ENCODE data around the gene TPSAB1.

The TPSAB1 gene

DNA sequence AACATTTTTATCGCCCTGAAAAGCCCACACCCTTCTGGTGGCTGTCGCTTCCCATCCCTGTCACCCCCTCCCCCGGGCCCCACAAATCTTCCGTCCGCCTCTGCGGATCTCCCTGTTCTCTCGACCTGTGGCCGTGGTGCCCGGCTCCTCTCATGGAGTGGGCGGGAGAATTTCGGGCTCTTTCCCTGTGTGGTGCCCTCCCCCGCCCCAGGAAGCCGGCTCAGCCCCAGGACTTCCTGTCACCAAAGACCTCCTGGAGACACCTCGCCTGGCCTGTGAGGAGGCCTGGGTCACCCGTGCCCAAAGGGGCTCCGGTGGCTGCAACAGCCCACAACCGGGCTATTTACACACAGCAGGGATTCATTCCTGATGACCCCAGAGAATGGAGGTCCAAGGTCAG, 42.8 kb downstream of the TPSAB1 start:
- no peak overlapping the region for H3K4me3 ChIP-seq (ENCODE audit: low read depth, low read length)
- no peak overlapping the region for H3K27ac ChIP-seq (ENCODE audit: low read depth, low read length)
- peaks cover 9% of the 10 kb centered on the region for H3K27me3 ChIP-seq (ENCODE audit: control insufficient read depth, insufficient read depth, low read length)
- H3K9ac ChIP-seq (ENCODE audit: low read depth, low read length): no peak overlapping the region
- H3K36me3 ChIP-seq (ENCODE audit: control insufficient read depth, insufficient read depth, low read length): no peaks in the 10 kb centered on the region
- H3K9me3 ChIP-seq (ENCODE audit: control insufficient read depth, insufficient read depth, low read length): no peaks in the 10 kb centered on the region
- peaks cover 13% of the 10 kb centered on the region; the same call in 1 of the 2 replicates for H3K4me1 ChIP-seq (ENCODE audit: control insufficient read depth, insufficient read depth, low read length)

DNA sequence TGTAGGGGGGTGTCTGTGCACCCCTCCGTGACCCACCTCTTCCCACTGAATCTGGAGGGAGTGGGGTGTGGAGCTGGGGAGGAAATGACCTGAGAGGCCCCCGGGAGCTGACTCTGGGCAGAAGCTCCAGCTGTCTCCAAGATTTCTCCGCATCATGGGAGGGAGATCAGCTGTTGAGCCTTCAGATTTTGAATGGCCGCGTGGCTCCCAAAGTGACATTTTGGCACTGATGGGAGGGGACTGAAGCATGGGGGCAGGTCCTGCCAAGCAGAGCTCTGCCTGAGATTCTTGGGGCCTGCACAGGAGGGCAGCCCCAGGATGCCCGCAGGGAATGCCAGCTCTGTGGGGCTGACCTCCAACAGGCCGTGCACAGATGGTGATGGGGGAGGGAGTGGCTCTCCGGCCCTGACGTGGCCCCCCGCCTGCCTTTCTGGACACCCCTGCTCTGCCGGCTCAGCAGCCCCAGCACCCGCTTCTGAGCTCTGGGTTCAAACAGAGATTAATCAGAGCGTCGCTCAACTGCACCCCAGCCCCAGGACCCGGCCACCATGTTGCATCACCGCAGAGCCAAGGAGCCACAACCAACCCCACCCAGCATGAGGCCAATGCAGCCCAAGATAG, 43.6 kb downstream of the TPSAB1 start:
- peaks cover 6% of the 10 kb centered on the region; the same call in 1 of the 2 replicates for H3K4me1 ChIP-seq (ENCODE audit: control insufficient read depth, insufficient read depth, low read length)
- no peak overlapping the region for H3K9ac ChIP-seq (ENCODE audit: low read depth, low read length)
- no peaks in the 10 kb centered on the region for H3K9me3 ChIP-seq (ENCODE audit: control insufficient read depth, insufficient read depth, low read length)
- H3K36me3 ChIP-seq (ENCODE audit: control insufficient read depth, insufficient read depth, low read length): no peaks in the 10 kb centered on the region
- H3K4me3 ChIP-seq (ENCODE audit: low read depth, low read length): no peak overlapping the region
- H3K27me3 ChIP-seq (ENCODE audit: control insufficient read depth, insufficient read depth, low read length): peaks cover 16% of the 10 kb centered on the region
- no peak overlapping the region for H3K27ac ChIP-seq (ENCODE audit: low read depth, low read length)

DNA sequence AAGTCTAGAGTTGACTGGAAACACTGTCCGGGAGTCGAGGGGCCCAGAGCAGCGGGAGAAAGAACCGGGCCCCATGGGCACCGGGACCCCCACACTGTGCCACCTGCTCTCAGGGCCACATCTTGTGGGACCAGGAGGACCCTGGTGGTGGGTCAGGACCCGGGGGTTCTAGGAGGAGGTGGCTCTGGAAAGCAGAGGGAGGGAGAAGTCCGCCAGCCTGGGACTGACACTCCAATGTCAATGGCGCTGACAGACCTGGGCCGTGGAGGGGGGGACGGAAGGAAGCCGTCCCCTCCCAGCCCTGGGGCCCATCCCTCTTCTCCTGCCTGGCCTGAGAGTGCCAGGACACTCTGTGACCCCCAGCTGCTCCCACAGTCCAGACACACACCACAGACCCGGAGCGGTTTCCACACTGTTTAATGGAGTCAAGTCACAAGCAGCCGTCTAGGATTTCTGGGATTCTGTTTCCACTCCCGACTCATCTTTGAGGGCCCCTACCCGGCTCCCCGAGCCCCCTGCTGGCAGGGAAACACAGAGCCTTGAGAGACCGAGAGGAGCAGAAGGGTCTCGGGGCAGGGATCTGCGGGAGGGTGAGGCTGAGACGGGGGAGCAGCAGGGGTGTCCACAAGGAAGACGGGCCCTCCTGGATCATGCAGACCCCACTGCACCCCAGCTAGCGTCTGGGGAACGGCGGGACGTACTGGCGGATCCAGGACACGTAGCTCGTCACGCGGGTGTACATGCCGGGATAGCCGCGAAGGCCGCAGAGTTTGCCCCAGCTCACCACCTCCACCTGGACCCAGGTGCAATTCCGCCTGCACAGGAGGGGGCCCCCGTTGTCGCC, 45.4 kb downstream of the TPSAB1 start:
- H3K4me3 ChIP-seq (ENCODE audit: low read depth, low read length): no peak overlapping the region
- no peaks in the 10 kb centered on the region for H3K36me3 ChIP-seq (ENCODE audit: control insufficient read depth, insufficient read depth, low read length)
- H3K27me3 ChIP-seq (ENCODE audit: control insufficient read depth, insufficient read depth, low read length): peaks cover 32% of the 10 kb centered on the region
- peaks cover 15% of the 10 kb centered on the region; the same call in 1 of the 2 replicates for H3K4me1 ChIP-seq (ENCODE audit: control insufficient read depth, insufficient read depth, low read length)
- H3K27ac ChIP-seq (ENCODE audit: low read depth, low read length): no peak overlapping the region
- H3K9ac ChIP-seq (ENCODE audit: low read depth, low read length): no peak overlapping the region
- no peaks in the 10 kb centered on the region for H3K9me3 ChIP-seq (ENCODE audit: control insufficient read depth, insufficient read depth, low read length)

DNA sequence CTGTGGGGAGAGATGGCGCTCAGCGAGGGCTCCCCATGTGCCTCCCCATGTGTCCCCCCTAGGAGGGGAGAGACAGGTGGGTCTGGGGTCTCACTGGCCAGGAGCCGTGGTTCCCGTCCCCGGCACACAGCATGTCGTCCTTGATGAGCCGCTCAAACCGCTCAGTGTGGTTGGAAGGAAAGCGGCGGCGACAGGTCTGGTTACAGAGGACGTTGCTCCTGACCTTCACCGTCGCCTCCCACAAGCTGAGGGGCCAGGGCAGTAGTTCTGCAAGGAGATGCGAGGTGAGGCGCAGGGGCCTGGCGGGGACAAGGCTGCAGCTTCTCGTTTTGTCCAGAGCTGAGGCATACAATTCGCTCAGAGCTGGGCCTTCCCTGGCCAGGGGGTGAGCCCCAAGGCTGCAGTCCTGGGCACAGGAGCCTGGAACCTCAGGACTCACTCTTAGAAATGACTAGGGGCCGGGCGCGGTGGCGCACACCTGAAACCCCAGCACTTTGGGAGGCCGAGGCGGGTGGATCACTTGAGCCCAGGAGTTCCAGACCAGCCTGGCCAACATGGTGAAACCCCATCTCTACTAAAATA, 46.1 kb downstream of the TPSAB1 start:
- peaks cover 39% of the 10 kb centered on the region for H3K27me3 ChIP-seq (ENCODE audit: control insufficient read depth, insufficient read depth, low read length)
- no peaks in the 10 kb centered on the region for H3K9me3 ChIP-seq (ENCODE audit: control insufficient read depth, insufficient read depth, low read length)
- H3K4me1 ChIP-seq (ENCODE audit: control insufficient read depth, insufficient read depth, low read length): peaks cover 15% of the 10 kb centered on the region; the same call in 1 of the 2 replicates
- H3K27ac ChIP-seq (ENCODE audit: low read depth, low read length): no peak overlapping the region
- H3K9ac ChIP-seq (ENCODE audit: low read depth, low read length): no peak overlapping the region
- no peak overlapping the region for H3K4me3 ChIP-seq (ENCODE audit: low read depth, low read length)
- no peaks in the 10 kb centered on the region for H3K36me3 ChIP-seq (ENCODE audit: control insufficient read depth, insufficient read depth, low read length)

DNA sequence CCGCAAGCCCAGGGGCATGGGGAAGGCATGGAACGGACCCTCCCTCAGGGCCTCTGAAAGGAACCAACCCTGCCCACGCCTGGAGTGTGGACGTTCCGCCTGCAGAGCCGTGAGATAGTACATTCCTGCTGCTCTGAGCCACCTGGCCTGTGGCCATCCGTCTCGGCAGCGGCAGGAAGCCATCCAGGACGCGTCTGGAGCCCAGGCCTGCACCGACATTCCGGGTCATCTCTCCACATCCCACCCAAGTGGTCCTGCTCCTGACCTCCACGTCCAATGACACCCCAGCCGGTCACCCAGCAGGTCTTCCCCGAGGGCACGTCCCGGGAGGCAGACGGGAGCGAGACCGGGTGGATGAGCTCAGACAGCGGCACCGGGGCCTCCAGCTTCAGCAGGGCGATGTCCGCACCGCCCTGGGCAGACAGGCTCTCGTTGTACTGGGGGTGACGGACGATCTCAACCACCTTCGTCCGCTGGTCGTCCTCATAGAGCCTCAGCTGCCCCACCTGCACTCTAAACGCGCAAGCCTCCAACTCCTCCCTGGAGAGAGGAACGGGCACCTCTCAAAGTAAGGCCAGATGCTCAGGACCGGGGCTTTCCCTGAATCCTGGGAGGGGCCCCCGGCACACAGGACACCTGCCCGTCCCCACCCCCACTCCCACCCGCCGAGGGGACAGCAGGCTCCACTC, 47.6 kb downstream of the TPSAB1 start:
- Histone ChIP-seq H3K4me3 (ENCODE audit: low read depth, low read length) (no peak overlapping the region), H3K9ac (ENCODE audit: low read depth, low read length) (no peak overlapping the region), H3K27me3 (ENCODE audit: control insufficient read depth, insufficient read depth, low read length) (peaks cover 46% of the 10 kb centered on the region), H3K36me3 (ENCODE audit: control insufficient read depth, insufficient read depth, low read length) (no peaks in the 10 kb centered on the region), H3K9me3 (ENCODE audit: control insufficient read depth, insufficient read depth, low read length) (no peaks in the 10 kb centered on the region), H3K4me1 (ENCODE audit: control insufficient read depth, insufficient read depth, low read length) (peaks cover 15% of the 10 kb centered on the region; the same call in 1 of the 2 replicates), H3K27ac (ENCODE audit: low read depth, low read length) (no peak overlapping the region)

DNA sequence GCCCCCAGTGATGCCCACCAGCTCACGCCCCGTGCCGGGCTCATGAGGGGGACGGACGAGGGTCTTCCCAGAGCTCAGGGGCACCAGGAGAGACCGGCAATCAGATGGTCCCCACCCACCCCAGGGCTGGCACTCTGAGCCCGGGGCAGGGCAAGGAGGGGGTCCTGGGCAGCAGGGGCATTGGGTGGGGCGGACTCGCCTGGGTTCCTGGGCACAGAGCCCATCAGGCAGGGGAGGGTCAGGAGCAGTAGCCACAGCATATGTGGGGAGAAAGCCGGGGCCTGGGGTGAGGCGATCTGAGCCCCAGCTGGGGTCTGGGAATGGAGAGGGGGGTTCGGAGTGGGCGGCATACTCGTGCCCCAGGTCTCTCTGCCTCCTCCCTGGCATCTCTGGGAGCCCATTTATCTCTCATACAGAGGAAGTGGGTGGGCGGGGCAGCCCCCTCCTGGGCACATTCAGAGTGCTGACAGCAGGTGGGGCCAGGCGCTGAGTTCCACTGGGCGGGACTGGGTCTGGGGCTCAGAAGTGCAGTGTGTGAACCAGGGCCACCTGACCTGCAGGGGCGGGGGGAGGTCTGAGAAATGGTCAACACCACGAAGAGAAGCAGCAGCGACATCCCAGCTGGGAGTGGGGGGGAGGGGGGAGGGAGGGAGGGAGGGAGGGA, 48.4 kb downstream of the TPSAB1 start:
- Histone ChIP-seq H3K4me1 (ENCODE audit: control insufficient read depth, insufficient read depth, low read length) (peaks cover 9% of the 10 kb centered on the region; the same call in 1 of the 2 replicates), H3K36me3 (ENCODE audit: control insufficient read depth, insufficient read depth, low read length) (no peaks in the 10 kb centered on the region), H3K9ac (ENCODE audit: low read depth, low read length) (no peak overlapping the region), H3K9me3 (ENCODE audit: control insufficient read depth, insufficient read depth, low read length) (no peaks in the 10 kb centered on the region), H3K27me3 (ENCODE audit: control insufficient read depth, insufficient read depth, low read length) (peaks cover 46% of the 10 kb centered on the region), H3K27ac (ENCODE audit: low read depth, low read length) (no peak overlapping the region), H3K4me3 (ENCODE audit: low read depth, low read length) (no peak overlapping the region; the same call in 1 of the 2 replicates)

GRCh38 chr16:1289477-1289866, 49.0 kb downstream of the TPSAB1 start:
- H3K9ac ChIP-seq (ENCODE audit: low read depth, low read length): no peak overlapping the region
- H3K36me3 ChIP-seq (ENCODE audit: control insufficient read depth, insufficient read depth, low read length): no peaks in the 10 kb centered on the region
- no peak overlapping the region for H3K27ac ChIP-seq (ENCODE audit: low read depth, low read length)
- peak overlapping the region; percentile 55; the same call in 1 of the 2 replicates for H3K4me3 ChIP-seq (ENCODE audit: low read depth, low read length)
- H3K4me1 ChIP-seq (ENCODE audit: control insufficient read depth, insufficient read depth, low read length): peaks cover 9% of the 10 kb centered on the region; the same call in 1 of the 2 replicates
- H3K9me3 ChIP-seq (ENCODE audit: control insufficient read depth, insufficient read depth, low read length): no peaks in the 10 kb centered on the region
- peaks cover 46% of the 10 kb centered on the region for H3K27me3 ChIP-seq (ENCODE audit: control insufficient read depth, insufficient read depth, low read length)

DNA sequence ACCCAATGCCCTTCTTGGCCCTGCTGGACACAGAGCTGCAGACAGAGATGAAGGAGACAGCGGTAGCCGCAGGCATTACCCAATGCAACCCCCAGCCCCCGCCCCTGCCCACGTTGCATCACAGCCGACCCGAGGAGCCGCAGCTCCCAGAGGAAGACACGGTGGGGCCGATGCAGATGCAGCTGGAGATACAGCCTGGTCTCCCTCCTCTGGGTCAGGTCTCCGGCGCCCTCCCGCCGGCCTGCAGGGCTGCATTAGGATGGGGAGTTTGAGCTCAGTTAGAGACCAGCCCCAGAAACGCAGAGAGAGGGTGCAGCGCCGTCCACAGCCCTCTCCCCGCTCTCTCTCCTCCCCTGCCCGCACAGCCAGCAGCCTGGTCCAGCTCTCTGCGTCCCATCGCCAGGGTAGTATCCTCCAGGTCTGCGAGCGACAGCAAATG, 49.6 kb downstream of the TPSAB1 start:
- H3K4me1 ChIP-seq (ENCODE audit: control insufficient read depth, insufficient read depth, low read length): peaks cover 9% of the 10 kb centered on the region; the same call in 1 of the 2 replicates
- peaks cover 46% of the 10 kb centered on the region for H3K27me3 ChIP-seq (ENCODE audit: control insufficient read depth, insufficient read depth, low read length)
- H3K4me3 ChIP-seq (ENCODE audit: low read depth, low read length): peak overlapping the region; percentile 55; the same call in 1 of the 2 replicates
- H3K9me3 ChIP-seq (ENCODE audit: control insufficient read depth, insufficient read depth, low read length): no peaks in the 10 kb centered on the region
- H3K9ac ChIP-seq (ENCODE audit: low read depth, low read length): no peak overlapping the region
- no peak overlapping the region for H3K27ac ChIP-seq (ENCODE audit: low read depth, low read length)
- no peaks in the 10 kb centered on the region for H3K36me3 ChIP-seq (ENCODE audit: control insufficient read depth, insufficient read depth, low read length)

GRCh38 chr16:1290860-1291575, 50.5 kb downstream of the TPSAB1 start:
- Histone ChIP-seq H3K27ac (ENCODE audit: low read depth, low read length) (no peak overlapping the region), H3K9ac (ENCODE audit: low read depth, low read length) (no peak overlapping the region), H3K27me3 (ENCODE audit: control insufficient read depth, insufficient read depth, low read length) (peaks cover 46% of the 10 kb centered on the region), H3K4me3 (ENCODE audit: low read depth, low read length) (no peak overlapping the region), H3K4me1 (ENCODE audit: control insufficient read depth, insufficient read depth, low read length) (peaks cover 15% of the 10 kb centered on the region), H3K9me3 (ENCODE audit: control insufficient read depth, insufficient read depth, low read length) (no peaks in the 10 kb centered on the region), H3K36me3 (ENCODE audit: control insufficient read depth, insufficient read depth, low read length) (no peaks in the 10 kb centered on the region)

DNA sequence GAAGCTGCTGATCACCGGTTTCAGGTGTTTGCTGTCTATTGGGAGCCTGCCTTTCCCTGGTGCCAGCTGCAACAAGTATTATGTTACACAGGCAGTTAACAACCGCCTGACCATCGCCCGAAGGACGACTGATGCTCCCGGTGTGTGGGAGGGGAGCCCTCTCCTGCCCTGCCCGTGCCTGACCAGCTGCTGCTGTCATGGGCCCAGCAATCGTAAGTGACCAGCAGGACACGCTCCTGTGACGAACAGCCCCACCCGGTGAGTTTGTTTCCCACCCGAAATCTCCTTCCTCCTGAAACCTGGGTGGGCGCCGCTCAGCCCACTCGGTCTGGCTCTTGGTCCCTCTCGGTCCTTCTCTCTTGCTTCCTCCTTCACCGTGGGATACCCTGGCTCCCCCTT, 51.1 kb downstream of the TPSAB1 start:
- no peak overlapping the region for H3K9ac ChIP-seq (ENCODE audit: low read depth, low read length)
- H3K4me1 ChIP-seq (ENCODE audit: control insufficient read depth, insufficient read depth, low read length): peaks cover 15% of the 10 kb centered on the region
- H3K9me3 ChIP-seq (ENCODE audit: control insufficient read depth, insufficient read depth, low read length): no peaks in the 10 kb centered on the region
- peaks cover 46% of the 10 kb centered on the region for H3K27me3 ChIP-seq (ENCODE audit: control insufficient read depth, insufficient read depth, low read length)
- no peak overlapping the region for H3K4me3 ChIP-seq (ENCODE audit: low read depth, low read length)
- H3K27ac ChIP-seq (ENCODE audit: low read depth, low read length): no peak overlapping the region
- H3K36me3 ChIP-seq (ENCODE audit: control insufficient read depth, insufficient read depth, low read length): no peaks in the 10 kb centered on the region
